Measurements from ENCODE around the gene ZNF528. TPM values are rescaled to one million over a fixed set of nuclear protein-coding genes. Genes with fewer than 3 reads are reported as not detected.

ZNF528 gene
- total RNA-seq, 1 experiment from 2014 or later, result not detected

GRCh38 chr19:52415711-52416110 lies 18.1 kb downstream of the ZNF528 start:
- TF ChIP-seq CTCF (IDR thresholded peaks at IDR 0.05; ENCODE audit: unreplicated experiment), result no peak

GRCh38 chr19:52428937-52429336 lies 31.3 kb downstream of the ZNF528 start, which contains the start of gene ZNF534:
TSS of gene ZNF534 (plus strand) at chr19:52429148. CDS start at chr19:52431475, 2,327 bp downstream.
- no peak for TF ChIP-seq CTCF (IDR thresholded peaks at IDR 0.05; ENCODE audit: unreplicated experiment)
- peaks cover 18% of the 10 kb centered on the region for H3K9me3 Mint-ChIP-seq (ENCODE audit: low read depth, unreplicated experiment)
- no peaks in the 10 kb centered on the region for H3K4me1 Mint-ChIP-seq (ENCODE audit: low read depth, unreplicated experiment)
- no peak within 1 kb of the TSS for H3K4me3 Mint-ChIP-seq (ENCODE audit: low read depth, unreplicated experiment)
- intact Hi-C loops (cut with micrococcal nuclease; ENCODE audit: unreplicated experiment), result no loop called here
- DNase-seq, result no peak
- no TSS peak for BruUV-seq (replicated peaks)
- H3K36me3 Mint-ChIP-seq (ENCODE audit: insufficient read depth, unreplicated experiment), result peaks cover 8% of the 10 kb centered on the region
- H3K27me3 Mint-ChIP-seq (ENCODE audit: unreplicated experiment), result no peaks in the 10 kb centered on the region
- no peak within 1 kb of the TSS for H3K27ac Mint-ChIP-seq (ENCODE audit: unreplicated experiment)
- CTCF ChIA-PET, result no interaction called here

More at GRCh38 chr19:52415711-52416110, 18.1 kb downstream of the ZNF528 start:
- no TSS peak for BruUV-seq (replicated peaks)
- Mint-ChIP-seq H3K4me3 (ENCODE audit: low read depth, unreplicated experiment) (no peak overlapping the region), H3K27me3 (ENCODE audit: unreplicated experiment) (no peaks in the 10 kb centered on the region), H3K36me3 (ENCODE audit: insufficient read depth, unreplicated experiment) (no peaks in the 10 kb centered on the region), H3K9me3 (ENCODE audit: low read depth, unreplicated experiment) (peaks cover 14% of the 10 kb centered on the region), H3K4me1 (ENCODE audit: low read depth, unreplicated experiment) (no peaks in the 10 kb centered on the region), H3K27ac (ENCODE audit: unreplicated experiment) (no peak overlapping the region)
- DNase-seq, result no peak
- intact Hi-C loops (cut with micrococcal nuclease; ENCODE audit: unreplicated experiment), result no loop called here
- CTCF ChIA-PET, result no interaction called here

GRCh38 chr19:52442179-52442578 lies 44.5 kb downstream of the ZNF528 start:
- no peaks in the 10 kb centered on the region for H3K36me3 Mint-ChIP-seq (ENCODE audit: insufficient read depth, unreplicated experiment)
- CTCF ChIA-PET, result no interaction called here
- no TSS peak for BruUV-seq (replicated peaks)
- intact Hi-C loops (cut with micrococcal nuclease; ENCODE audit: unreplicated experiment), result no loop called here
- H3K4me1 Mint-ChIP-seq (ENCODE audit: low read depth, unreplicated experiment), result no peaks in the 10 kb centered on the region
- no peak for TF ChIP-seq CTCF (IDR thresholded peaks at IDR 0.05; ENCODE audit: unreplicated experiment)
- no peak for DNase-seq
- no peak overlapping the region for H3K4me3 Mint-ChIP-seq (ENCODE audit: low read depth, unreplicated experiment)
- H3K9me3 Mint-ChIP-seq (ENCODE audit: low read depth, unreplicated experiment), result peaks cover 10% of the 10 kb centered on the region
- H3K27ac Mint-ChIP-seq (ENCODE audit: unreplicated experiment), result no peak overlapping the region
- no peaks in the 10 kb centered on the region for H3K27me3 Mint-ChIP-seq (ENCODE audit: unreplicated experiment)

GRCh38 chr19:52444506-52444905 lies 46.9 kb downstream of the ZNF528 start:
- H3K4me1 Mint-ChIP-seq (ENCODE audit: low read depth, unreplicated experiment), result no peaks in the 10 kb centered on the region
- TF ChIP-seq CTCF (IDR thresholded peaks at IDR 0.05; ENCODE audit: unreplicated experiment), result no peak
- no peak for DNase-seq
- BruUV-seq (replicated peaks), result no TSS peak
- H3K9me3 Mint-ChIP-seq (ENCODE audit: low read depth, unreplicated experiment), result peaks cover 8% of the 10 kb centered on the region
- CTCF ChIA-PET, result no interaction called here
- no peaks in the 10 kb centered on the region for H3K27me3 Mint-ChIP-seq (ENCODE audit: unreplicated experiment)
- H3K4me3 Mint-ChIP-seq (ENCODE audit: low read depth, unreplicated experiment), result no peak overlapping the region
- H3K36me3 Mint-ChIP-seq (ENCODE audit: insufficient read depth, unreplicated experiment), result no peaks in the 10 kb centered on the region
- intact Hi-C loops (cut with micrococcal nuclease; ENCODE audit: unreplicated experiment), result no loop called here
- no peak overlapping the region for H3K27ac Mint-ChIP-seq (ENCODE audit: unreplicated experiment)

Data from Calu3 (cell line).